GM21447 (cell line): ENCODE results near the gene AQP2.

ENCODE experiments used
- ATAC-seq: cut with Tn5 transposase; IDR thresholded peaks from one replicate; pipeline ENCODE4 v1.9.1; 2021; ENCODE audit not compliant: unreplicated experiment

Gene AQP2

DNA sequence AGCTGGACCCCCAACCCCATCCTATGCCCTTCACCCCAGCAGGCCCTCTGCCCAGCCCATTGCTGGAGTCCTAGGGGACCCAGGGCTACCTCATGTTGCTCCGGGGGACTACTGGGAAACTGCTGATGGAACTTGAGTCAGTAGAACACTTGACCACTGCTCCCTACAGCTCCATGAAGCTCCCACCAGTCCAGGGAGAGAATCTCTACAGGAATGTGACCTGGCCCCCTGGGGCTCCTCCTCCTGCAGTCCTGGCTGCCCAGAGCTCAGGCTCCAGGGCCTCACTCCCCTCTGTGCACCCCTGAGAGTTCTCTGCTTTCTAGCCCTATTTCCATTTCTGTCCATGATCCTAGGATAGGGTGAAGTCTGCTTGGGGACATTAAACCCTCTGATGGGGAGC lies 10.8 kb upstream of the AQP2 start:
- ATAC-seq = no peak

- ATAC-seq = no peak
Observed at GRCh38 chr12:49941556-49942511, 8.7 kb upstream of the AQP2 start.

- no peak for ATAC-seq
Observed at GRCh38 chr12:49942512-49942893, 8.0 kb upstream of the AQP2 start.

GRCh38 chr12:49942921-49943624 lies 7.5 kb upstream of the AQP2 start:
- ATAC-seq = no peak

GRCh38 chr12:49943625-49943960 lies 6.9 kb upstream of the AQP2 start:
- ATAC-seq = no peak

DNA sequence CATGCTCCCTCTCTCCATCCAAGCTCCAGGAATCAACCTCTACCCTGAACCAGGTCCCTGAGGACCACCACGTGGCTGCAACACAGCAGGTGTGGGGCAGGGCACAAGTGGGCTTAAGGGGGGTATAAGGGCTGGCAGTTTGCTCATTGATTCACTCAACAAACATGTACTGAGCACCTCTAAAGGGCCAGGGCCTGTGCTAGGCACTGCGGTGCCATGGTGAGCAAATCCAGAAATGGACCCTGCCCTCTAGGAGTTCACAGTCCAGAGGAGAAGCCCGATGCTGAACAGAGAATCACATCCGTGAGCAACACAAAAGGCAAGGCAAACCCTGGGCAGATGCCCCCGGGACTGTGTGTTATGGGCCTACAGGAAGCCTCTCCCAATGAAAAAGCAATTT lies 6.5 kb upstream of the AQP2 start:
- ATAC-seq = no peak

DNA sequence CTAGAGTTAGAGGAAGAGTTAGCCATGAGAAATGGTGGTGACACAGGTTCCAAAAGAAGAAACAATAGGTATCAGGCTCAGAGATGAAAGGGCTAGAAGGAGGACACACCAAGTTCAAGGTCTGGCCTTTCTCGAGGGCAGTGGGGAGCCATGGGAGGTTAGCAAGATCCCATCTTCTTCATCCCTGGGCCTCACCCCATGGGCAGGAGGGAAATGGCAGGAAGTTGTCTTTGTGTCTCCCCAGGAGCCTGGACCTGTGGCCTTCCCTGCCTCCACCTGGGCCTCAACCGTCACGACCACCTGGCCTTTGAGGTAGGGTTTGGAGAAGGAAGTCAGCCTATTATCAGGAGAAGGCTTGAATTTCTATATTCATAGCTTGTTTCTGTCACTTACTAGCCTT lies 5.8 kb upstream of the AQP2 start:
- no peak for ATAC-seq

- peak; percentile 70 for ATAC-seq
Observed at GRCh38 chr12:49945394-49946080, 5.0 kb upstream of the AQP2 start.

DNA sequence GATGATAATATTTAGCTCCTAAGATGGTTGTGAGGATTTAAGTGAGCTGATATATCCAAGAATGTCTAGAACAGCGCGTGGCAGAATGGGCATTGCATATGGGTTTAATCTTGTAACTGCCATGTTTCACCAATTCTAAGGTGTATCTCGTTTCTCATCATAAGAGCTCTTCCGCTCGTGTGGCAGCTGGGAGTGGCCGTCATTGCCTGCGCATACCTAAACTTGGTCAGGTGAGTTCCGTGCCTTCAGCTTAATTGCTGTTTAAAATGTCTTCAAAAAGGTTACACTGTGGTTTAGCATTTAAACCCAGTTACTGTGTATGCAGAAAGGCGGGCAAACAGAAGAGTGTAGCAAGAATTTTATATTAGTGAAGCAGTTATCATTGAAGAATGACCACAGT lies 4.5 kb upstream of the AQP2 start:
- ATAC-seq = no peak

DNA sequence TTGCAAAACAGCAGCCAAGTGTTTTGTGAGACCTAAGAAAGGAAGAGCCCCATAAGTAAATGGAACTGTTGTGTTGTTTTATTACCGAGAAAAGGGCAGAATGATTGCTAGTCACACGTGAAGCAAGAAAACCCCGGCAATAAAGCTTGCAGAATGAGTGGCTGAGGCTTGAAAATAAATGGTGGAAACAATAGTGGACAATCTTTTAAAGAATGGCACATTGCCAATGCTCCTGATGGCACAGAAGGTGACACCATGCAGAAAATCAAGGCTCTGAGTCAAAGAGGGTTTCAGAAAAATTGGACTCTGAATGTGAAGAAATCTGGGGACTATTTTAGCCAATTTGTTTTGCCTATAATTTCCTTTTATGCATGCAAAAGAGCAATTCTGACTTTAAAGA lies 4.0 kb upstream of the AQP2 start:
- ATAC-seq = no peak

GRCh38 chr12:49947593-49948226 lies 2.8 kb upstream of the AQP2 start:
- no peak for ATAC-seq

DNA sequence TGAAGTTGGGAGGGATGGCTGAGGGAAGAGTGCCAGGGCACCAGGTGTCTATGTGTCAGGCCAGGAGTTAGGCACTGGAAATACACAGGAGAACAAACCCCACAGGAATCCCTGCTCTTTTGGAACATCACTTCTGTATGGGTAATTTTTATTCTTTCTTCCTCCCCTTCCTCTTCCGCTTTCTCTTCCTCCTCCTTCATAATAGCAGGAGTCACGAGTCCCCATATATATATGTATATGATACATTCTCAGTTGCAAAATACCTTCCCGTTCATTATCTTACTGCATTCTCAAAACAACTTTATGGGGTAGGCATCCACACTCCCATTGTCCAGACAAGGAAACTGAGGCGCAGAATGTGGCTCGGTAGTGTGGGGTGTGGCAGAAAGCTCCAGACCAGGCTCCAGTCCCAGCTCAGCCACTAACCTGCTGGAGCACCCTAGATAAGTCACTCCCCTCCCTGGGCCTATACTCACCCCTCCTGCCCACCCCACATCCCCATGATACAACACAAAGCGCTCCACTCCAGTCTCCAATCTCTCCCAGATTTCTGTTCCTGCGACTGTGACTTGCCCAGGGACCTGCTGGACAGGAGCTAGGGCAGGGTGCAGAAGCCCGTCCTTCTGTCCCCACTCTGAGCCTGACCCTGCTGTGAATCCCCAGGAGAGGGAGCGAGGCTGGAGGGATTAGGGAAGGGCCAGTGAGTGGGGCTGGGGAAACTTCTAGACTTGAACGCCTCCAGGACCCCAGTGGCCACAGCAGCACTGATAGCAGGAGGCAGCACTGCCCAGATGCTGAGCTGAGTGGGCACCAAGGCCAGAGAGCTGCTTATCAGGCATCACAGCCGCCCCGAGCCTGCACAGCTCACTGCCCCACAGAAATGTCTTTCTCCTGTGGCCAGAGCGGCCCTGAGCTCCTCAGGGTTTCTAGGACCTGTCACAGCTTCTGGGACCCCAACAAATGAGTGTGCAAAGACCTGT lies 1.4 kb upstream of the AQP2 start:
- ATAC-seq = no peak

GRCh38 chr12:49949866-49950265 lies 671 bp upstream of the AQP2 start:
- ATAC-seq = no peak

GRCh38 chr12:49951411-49952240 lies 1.1 kb downstream of the AQP2 start:
- ATAC-seq = no peak

DNA sequence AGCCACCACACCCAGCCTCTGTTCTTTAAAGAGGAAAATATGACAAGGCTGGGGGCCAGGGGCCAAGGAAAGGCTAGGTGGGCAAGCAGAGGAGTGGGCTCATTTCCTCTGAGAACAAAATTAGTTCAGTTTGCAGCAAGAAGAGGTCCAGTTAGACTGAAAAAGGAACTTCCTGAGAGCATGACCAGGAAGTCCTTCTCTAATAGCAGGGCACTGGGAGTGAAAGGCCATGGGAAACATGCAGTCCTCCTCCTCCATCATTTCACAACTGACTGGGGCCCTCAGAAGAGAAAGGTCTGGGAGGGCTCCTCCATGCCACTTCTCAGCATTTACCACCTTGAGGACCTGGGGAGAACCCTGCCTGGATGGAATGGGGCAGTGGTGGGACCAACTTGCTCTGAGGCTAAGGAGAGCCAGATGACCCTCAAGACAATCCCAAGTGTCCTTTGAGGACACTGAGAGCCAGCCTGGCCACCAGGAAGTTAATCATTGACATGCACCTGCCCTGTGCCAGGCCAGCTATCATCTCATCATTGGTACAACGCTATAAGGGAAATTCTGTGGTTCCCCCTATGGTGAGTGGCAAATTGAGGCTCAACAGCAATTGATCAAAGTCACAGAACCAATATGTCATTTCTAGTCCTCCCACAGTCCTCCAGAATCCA lies 2.0 kb downstream of the AQP2 start:
- ATAC-seq = no peak

DNA sequence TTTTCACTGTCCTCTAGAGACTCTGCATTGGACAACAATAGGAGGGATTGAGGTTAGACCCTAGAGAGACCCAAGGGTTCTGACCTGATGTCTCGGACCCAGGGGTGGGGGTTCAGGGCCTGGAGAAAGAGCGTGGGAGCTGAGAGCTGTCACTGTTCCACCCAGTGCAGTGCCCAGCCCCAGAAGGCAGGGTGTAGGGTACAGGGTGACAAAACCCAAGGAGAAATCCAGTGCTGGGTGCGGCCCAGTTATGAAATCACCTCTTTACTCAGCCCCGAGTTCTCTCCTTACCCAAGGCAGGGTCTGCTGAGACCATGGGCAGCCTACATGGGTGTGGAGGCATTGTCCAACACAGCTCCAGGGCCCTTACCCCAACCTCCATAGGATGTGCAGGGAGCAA lies 2.6 kb downstream of the AQP2 start:
- no peak for ATAC-seq

DNA sequence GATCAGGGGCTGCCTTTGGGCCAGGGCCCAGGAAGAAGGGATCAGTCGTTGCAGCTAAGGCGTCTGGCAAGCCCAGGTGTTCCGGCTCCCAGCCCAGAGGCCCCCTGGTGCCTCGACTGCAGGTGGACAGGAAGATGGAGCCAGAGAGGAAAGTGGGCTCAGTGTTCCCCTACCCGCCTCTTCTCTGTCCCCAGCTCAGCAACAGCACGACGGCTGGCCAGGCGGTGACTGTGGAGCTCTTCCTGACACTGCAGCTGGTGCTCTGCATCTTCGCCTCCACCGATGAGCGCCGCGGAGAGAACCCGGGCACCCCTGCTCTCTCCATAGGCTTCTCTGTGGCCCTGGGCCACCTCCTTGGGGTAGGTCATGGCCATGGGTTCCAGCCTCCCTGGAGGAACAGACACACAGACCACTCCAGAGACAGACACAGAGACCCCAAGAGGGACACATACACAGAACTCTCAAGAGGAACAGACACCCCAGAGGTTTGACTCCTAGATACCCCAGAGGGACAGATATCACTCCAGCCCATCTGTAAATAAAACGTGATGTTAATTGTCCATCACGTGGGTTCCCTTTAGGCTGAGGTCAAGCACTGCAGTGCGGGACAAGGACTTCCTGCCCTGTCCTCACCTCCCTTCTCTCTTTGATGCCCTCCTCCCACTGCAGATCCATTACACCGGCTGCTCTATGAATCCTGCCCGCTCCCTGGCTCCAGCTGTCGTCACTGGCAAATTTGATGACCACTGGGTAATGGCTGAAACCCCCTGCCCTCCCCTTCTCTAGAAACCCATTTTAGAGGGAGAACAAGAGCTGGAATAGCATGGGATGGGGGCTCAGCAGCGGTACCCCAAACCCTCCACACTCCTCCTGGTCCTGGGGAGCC lies 3.7 kb downstream of the AQP2 start:
- ATAC-seq = no peak
